SK-N-SH (cell line): ENCODE results near the gene KIF27. TPM values are rescaled to one million over a fixed set of nuclear protein-coding genes. Genes with fewer than 3 reads are reported as not detected.

Experiments used
- CTCF ChIA-PET: fragments of 300-600, 350-600 bp; formaldehyde crosslinking; extraction: SDS; loops from one replicate; lab custom pipeline; 2021; lab: Yijun Ruan, JAX
- POLR2A ChIA-PET: fragments of 350-600 bp; sonication (Branson Sonifier 250); formaldehyde crosslinking; extraction: SDS; loops from one replicate; lab custom pipeline; 2020; ENCODE audit warnings: antibody characterized with exemption, inconsistent platforms; lab: Yijun Ruan, JAX
- DNase-seq: peaks from one replicate; pipeline ENCODE4 v3.0.0; 2012
- H2AFZ ChIP-seq: fragments of 200-600 bp; sonication (generic); 2 replicates; pipeline ENCODE4 v1.8.1; 2016; ENCODE audit warnings: antibody characterized with exemption, mild to moderate bottlenecking, low read depth
- H3F3A ChIP-seq: fragments of 200-600 bp; sonication (generic); replicated peaks from 2 replicates; pipeline ENCODE3; 2016; ENCODE audit warnings: antibody characterized with exemption, mild to moderate bottlenecking; ENCODE audit not compliant: insufficient read depth
- H3K27ac ChIP-seq, 2 experiments: fragments of 200-500 bp in 1 of 2; fragments of 200-600 bp in 1 of 2; sonication (Bioruptor generic) in 1 of 2; sonication (generic), shearing (Covaris generic) in 1 of 2; 2 replicates each; pipeline versions ENCODE4 v1.5.1 to v1.6.1; 2014 to 2016; ENCODE audit warnings: low read depth in 2 of 2, inconsistent platforms in 1 of 2, low read length in 1 of 2, mild to moderate bottlenecking in 1 of 2, mixed read lengths in 1 of 2
- H3K27me3 ChIP-seq: fragments of 200-600 bp; sonication (generic), shearing (Covaris generic); 2 replicates; pipeline ENCODE4 v1.6.1; 2016; ENCODE audit warnings: mixed run types; ENCODE audit not compliant: insufficient read depth
- H3K36me3 ChIP-seq, 2 experiments: fragments of 200-500 bp in 1 of 2; fragments of 200-600 bp in 1 of 2; sonication (Bioruptor generic) in 1 of 2; sonication (generic) in 1 of 2; replicated peaks in 1 of 2; 2 replicates each; pipeline versions ENCODE3 to v1.5.1; 2014 to 2016; ENCODE audit warnings: low read length in 1 of 2, mild to moderate bottlenecking in 1 of 2; ENCODE audit not compliant: insufficient read depth in 2 of 2, control insufficient read depth in 1 of 2
- H3K4me1 ChIP-seq, 2 experiments: fragments of 200-500 bp in 1 of 2; fragments of 200-600 bp in 1 of 2; sonication (Bioruptor generic) in 1 of 2; sonication (generic), shearing (Covaris generic) in 1 of 2; 2 replicates each; pipeline versions ENCODE4 v1.5.1 to v1.6.1; 2014 to 2016; ENCODE audit warnings: low read depth in 1 of 2, low read length in 1 of 2, mixed run types in 1 of 2; ENCODE audit not compliant: insufficient read depth in 2 of 2, control insufficient read depth in 1 of 2
- H3K4me2 ChIP-seq: fragments of 200-600 bp; sonication (generic), shearing (Covaris generic); 2 replicates; pipeline ENCODE4 v1.6.1; 2017; ENCODE audit warnings: mixed run types
- H3K4me3 ChIP-seq, 2 experiments: fragments of 200-500 bp in 1 of 2; fragments of 200-600 bp in 1 of 2; sonication (Bioruptor generic) in 1 of 2; sonication (generic), shearing (Covaris generic) in 1 of 2; 2 replicates each; pipeline versions ENCODE4 v1.5.1 to v1.8.1; 2014 to 2016; ENCODE audit warnings: low read depth in 2 of 2, inconsistent platforms in 1 of 2, low read length in 1 of 2, mild to moderate bottlenecking in 1 of 2, mixed read lengths in 1 of 2, moderate library complexity in 1 of 2
- H3K79me2 ChIP-seq: fragments of 200-600 bp; sonication (generic); 2 replicates; pipeline ENCODE4 v1.8.1; 2017; ENCODE audit warnings: mild to moderate bottlenecking; ENCODE audit not compliant: insufficient read depth
- H3K9ac ChIP-seq: fragments of 200-600 bp; sonication (generic); 2 replicates; pipeline ENCODE4 v1.6.1; 2017; ENCODE audit warnings: mixed run types
- H3K9me2 ChIP-seq: fragments of 200-600 bp; sonication (generic); 2 replicates; pipeline ENCODE4 v1.6.1; 2017; ENCODE audit warnings: mixed run types
- H3K9me3 ChIP-seq: fragments of 200-600 bp; sonication (generic); 2 replicates; pipeline ENCODE4 v1.6.1; 2017; ENCODE audit warnings: mixed run types, mild to moderate bottlenecking, moderate library complexity
- H4K20me1 ChIP-seq: fragments of 200-600 bp; sonication (generic); 2 replicates; pipeline ENCODE4 v1.6.1; 2017; ENCODE audit warnings: mild to moderate bottlenecking, mixed run types; ENCODE audit not compliant: insufficient read depth
- EZH2phosphoT487 ChIP-seq: fragments of 200-600 bp; sonication (generic); IDR thresholded peaks from 2 replicates; pipeline ENCODE4 v1.6.1; 2017; ENCODE audit warnings: low read depth, mixed run types, mild to moderate bottlenecking, antibody characterized with exemption, moderate library complexity, borderline replicate concordance
- FOSL2 ChIP-seq: IDR thresholded peaks from 2 replicates; pipeline ENCODE4 v1.4.0; 2012; ENCODE audit warnings: low read depth, mild to moderate bottlenecking, moderate library complexity, borderline replicate concordance
- FOXJ3 ChIP-seq: sonication (generic); formaldehyde crosslinking; IDR thresholded peaks from 2 replicates; pipeline ENCODE4 v1.5.1; 2020; ENCODE audit warnings: mild to moderate bottlenecking, missing genetic modification reagents
- FOXM1 ChIP-seq: IDR thresholded peaks from 2 replicates; pipeline ENCODE4 v1.4.0; 2012; ENCODE audit warnings: low read depth, mild to moderate bottlenecking
- GABPA ChIP-seq: IDR thresholded peaks from 2 replicates; pipeline ENCODE4 v1.4.0; 2012; ENCODE audit warnings: low read depth, mild to moderate bottlenecking
- GATA2 ChIP-seq: sonication (generic); formaldehyde crosslinking; IDR thresholded peaks from 2 replicates; pipeline ENCODE4 v1.5.0; 2020; ENCODE audit warnings: mild to moderate bottlenecking, missing genetic modification reagents
- MEF2A ChIP-seq: IDR thresholded peaks from 2 replicates; pipeline ENCODE4 v1.4.0; 2012; ENCODE audit warnings: low read depth, borderline replicate concordance
- MXI1 ChIP-seq: IDR thresholded peaks from 2 replicates; pipeline ENCODE4 v1.6.1; 2012; ENCODE audit warnings: mild to moderate bottlenecking, low read depth, low read length, improper control_type of control experiment
- NFIC ChIP-seq: IDR thresholded peaks from 2 replicates; pipeline ENCODE4 v1.4.0; 2012; ENCODE audit warnings: borderline replicate concordance
- POLR2AphosphoS5 ChIP-seq: IDR thresholded peaks from 2 replicates; pipeline ENCODE4 v1.6.1; 2012; ENCODE audit warnings: low read depth, low read length
- RAD21 ChIP-seq: IDR thresholded peaks from 2 replicates; pipeline ENCODE4 v1.6.1; 2012; ENCODE audit warnings: mild to moderate bottlenecking, low read length
- RCOR1 ChIP-seq: fragments of 150-350 bp; IDR thresholded peaks from 2 replicates; pipeline ENCODE4 v1.6.1; 2017; ENCODE audit warnings: antibody characterized with exemption, low read length
- RFX5 ChIP-seq: IDR thresholded peaks from 2 replicates; pipeline ENCODE4 v1.6.1; 2012; ENCODE audit warnings: mild to moderate bottlenecking, improper control_type of control experiment, low read length
- SIN3A ChIP-seq: IDR thresholded peaks from 2 replicates; pipeline ENCODE4 v1.6.1; 2012; ENCODE audit warnings: low read depth, mild to moderate bottlenecking, low read length, moderate library complexity, borderline replicate concordance
- SMC3 ChIP-seq: IDR thresholded peaks from 2 replicates; pipeline ENCODE4 v1.6.1; 2012; ENCODE audit warnings: low read depth, low read length, improper control_type of control experiment
- TCF12 ChIP-seq: IDR thresholded peaks from 2 replicates; pipeline ENCODE4 v1.4.0; 2012
- TEAD4 ChIP-seq: IDR thresholded peaks from 2 replicates; pipeline ENCODE4 v1.4.0; 2012; ENCODE audit warnings: mild to moderate bottlenecking, borderline replicate concordance; ENCODE audit not compliant: insufficient read depth
- WGBS: methylation state at CpG from one replicate; pipeline ENCODE4 v1.1.6; 2017; ENCODE audit warnings: low lambda C conversion rate; 5-methylcytosine and 5-hydroxymethylcytosine counted together
- polyA plus RNA-seq, 3 experiments: library from polyadenylated mRNA; depleted of rRNA; stranded (reverse); fragments of >200 nt; gene quantifications; 2 replicates each; pipeline ENCODE4 v1.2.3, GENCODE V29; 2012
- TF ChIP-seq, protein P1 (sequence below): IDR thresholded peaks from 2 replicates; pipeline ENCODE4 v1.4.0; 2012; ENCODE audit warnings: low read depth
- TF ChIP-seq, protein P2 (sequence below): IDR thresholded peaks from 2 replicates; pipeline ENCODE4 v1.4.0; 2012; ENCODE audit warnings: low read depth, borderline replicate concordance
- TF ChIP-seq, protein P3 (sequence below): fragments of 150-350 bp; IDR thresholded peaks from 2 replicates; pipeline ENCODE4 v1.6.1; 2016; ENCODE audit warnings: mild to moderate bottlenecking, low read depth, low read length
- TF ChIP-seq, protein P4 (sequence below): IDR thresholded peaks from 2 replicates; pipeline ENCODE4; 2012

The KIF27 gene
- polyA plus RNA-seq, 1 of the 3 experiments (the other 2 are of a cell fraction), result 0.81 TPM

DNA sequence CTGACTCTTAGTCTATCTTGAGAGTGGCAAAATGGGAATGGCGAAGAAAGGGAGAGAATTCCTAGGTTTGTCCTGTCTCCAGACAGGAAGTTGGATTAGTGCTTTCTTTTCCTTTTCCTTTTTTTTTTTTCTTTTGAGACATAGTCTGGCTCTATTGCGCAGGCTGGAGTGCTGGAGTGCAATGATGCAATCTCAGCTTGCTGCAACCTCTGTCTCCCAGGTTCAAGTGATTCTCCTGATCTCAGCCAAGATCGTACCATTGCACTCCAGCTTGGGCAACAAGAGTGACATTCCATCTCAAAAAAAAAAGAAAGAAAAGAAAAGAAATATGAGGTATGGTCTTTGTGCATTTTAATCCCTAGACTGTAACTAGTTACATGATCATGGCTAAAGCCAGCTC lies 12.6 kb upstream of the KIF27 start:
- H3K4me3 ChIP-seq, result no peak overlapping the region
- TF ChIP-seq MEF2A, result no peak
- TF ChIP-seq TCF12, result no peak
- TF ChIP-seq GABPA, result no peak
- no peak for TF ChIP-seq TEAD4
- TF ChIP-seq MXI1, result no peak
- no peak for TF ChIP-seq NFIC
- TF ChIP-seq FOXM1, result no peak
- no peak for TF ChIP-seq GATA2 (CRISPR knock-in tag)
- TF ChIP-seq SMC3, result no peak
- TF ChIP-seq, protein P1, sequence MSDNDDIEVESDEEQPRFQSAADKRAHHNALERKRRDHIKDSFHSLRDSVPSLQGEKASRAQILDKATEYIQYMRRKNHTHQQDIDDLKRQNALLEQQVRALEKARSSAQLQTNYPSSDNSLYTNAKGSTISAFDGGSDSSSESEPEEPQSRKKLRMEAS, result no peak
- TF ChIP-seq, protein P2, sequence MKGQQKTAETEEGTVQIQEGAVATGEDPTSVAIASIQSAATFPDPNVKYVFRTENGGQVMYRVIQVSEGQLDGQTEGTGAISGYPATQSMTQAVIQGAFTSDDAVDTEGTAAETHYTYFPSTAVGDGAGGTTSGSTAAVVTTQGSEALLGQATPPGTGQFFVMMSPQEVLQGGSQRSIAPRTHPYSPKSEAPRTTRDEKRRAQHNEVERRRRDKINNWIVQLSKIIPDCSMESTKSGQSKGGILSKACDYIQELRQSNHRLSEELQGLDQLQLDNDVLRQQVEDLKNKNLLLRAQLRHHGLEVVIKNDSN, result no peak
- TF ChIP-seq, protein P3, sequence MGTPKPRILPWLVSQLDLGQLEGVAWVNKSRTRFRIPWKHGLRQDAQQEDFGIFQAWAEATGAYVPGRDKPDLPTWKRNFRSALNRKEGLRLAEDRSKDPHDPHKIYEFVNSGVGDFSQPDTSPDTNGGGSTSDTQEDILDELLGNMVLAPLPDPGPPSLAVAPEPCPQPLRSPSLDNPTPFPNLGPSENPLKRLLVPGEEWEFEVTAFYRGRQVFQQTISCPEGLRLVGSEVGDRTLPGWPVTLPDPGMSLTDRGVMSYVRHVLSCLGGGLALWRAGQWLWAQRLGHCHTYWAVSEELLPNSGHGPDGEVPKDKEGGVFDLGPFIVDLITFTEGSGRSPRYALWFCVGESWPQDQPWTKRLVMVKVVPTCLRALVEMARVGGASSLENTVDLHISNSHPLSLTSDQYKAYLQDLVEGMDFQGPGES, result no peak
- TF ChIP-seq SIN3A, result no peak
- H2AFZ ChIP-seq, result no peak overlapping the region; the same call in 1 of the 2 replicates
- H3K9me3 ChIP-seq, result no peaks in the 10 kb centered on the region
- H3K79me2 ChIP-seq, result no peaks in the 10 kb centered on the region
- 91% methylated on average over 3 of the region's 3 CpGs for WGBS
- ChIA-PET POLR2A (no interaction called here), CTCF (interaction anchor here (1.3 to 6.3 kb wide), 3 partner anchors 8 to 327 kb away, joined by 4 to 69 read pairs (median 11); partner anchors contain the start of gene KIF27)
- H4K20me1 ChIP-seq, result no peaks in the 10 kb centered on the region
- DNase-seq, result no peak
- H3K27me3 ChIP-seq, result no peaks in the 10 kb centered on the region
- no peaks in the 10 kb centered on the region for H3K9me2 ChIP-seq
- no peak overlapping the region for H3K9ac ChIP-seq
- peaks cover 0 to 5% of the 10 kb centered on the region in 2 experiments for H3K36me3 ChIP-seq
- peaks cover 2 to 32% of the 10 kb centered on the region in 2 experiments; a peak in 2 of 4 replicates for H3K4me1 ChIP-seq
- no peak overlapping the region for H3K27ac ChIP-seq
- peaks cover 13% of the 10 kb centered on the region for H3F3A ChIP-seq
- H3K4me2 ChIP-seq, result no peak overlapping the region

DNA sequence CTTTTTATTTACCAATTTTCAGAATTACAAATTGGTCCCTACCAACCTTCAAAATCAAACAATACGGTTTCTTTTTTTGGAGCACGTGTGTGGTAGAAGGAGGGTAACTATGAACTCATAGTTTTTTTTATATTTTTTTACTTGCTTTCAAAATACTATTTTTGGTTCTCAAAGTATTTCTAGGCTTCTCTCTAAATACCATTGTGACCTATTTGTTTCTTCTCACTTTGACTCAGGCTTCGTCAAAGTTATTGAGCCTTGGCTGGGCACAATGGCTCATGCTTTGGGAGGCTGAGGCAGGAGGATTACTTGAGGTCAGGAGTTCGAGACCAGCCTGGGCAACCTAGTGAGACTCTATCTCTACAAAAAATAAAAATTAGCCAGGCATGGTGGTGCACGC lies 11.6 kb upstream of the KIF27 start:
- Histone ChIP-seq H3K4me2 (no peak overlapping the region), H3K4me1 (peaks cover 2 to 32% of the 10 kb centered on the region in 2 experiments; a peak in 2 of 4 replicates), H3K9me2 (no peaks in the 10 kb centered on the region), H3K4me3 (no peak overlapping the region), H3K27ac (no peak overlapping the region), H3K9ac (no peak overlapping the region), H2AFZ (no peak overlapping the region), H4K20me1 (no peaks in the 10 kb centered on the region), H3F3A (peaks cover 13% of the 10 kb centered on the region), H3K27me3 (no peaks in the 10 kb centered on the region), H3K36me3 (no peaks in the 10 kb centered on the region), H3K79me2 (no peaks in the 10 kb centered on the region), H3K9me3 (no peaks in the 10 kb centered on the region)
- CTCF ChIA-PET, result interaction anchor here (0.7 to 6.3 kb wide), 6 partner anchors 9 to 382 kb away, joined by 3 to 69 read pairs (median 4); partner anchors contain the start of gene KIF27
- POLR2A ChIA-PET, result interaction anchor here (0.6 kb wide), 1 partner anchor 23 kb away, joined by 3 read pairs; no protein-coding TSS in a partner anchor
- TF ChIP-seq EZH2phosphoT487, result no peak
- TF ChIP-seq, protein P2, result no peak
- no peak for TF ChIP-seq FOXJ3 (CRISPR knock-in tag)
- TF ChIP-seq, protein P4, sequence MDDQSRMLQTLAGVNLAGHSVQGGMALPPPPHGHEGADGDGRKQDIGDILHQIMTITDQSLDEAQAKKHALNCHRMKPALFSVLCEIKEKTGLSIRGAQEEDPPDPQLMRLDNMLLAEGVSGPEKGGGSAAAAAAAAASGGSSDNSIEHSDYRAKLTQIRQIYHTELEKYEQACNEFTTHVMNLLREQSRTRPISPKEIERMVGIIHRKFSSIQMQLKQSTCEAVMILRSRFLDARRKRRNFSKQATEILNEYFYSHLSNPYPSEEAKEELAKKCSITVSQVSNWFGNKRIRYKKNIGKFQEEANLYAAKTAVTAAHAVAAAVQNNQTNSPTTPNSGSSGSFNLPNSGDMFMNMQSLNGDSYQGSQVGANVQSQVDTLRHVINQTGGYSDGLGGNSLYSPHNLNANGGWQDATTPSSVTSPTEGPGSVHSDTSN, result no peak
- no peak for TF ChIP-seq POLR2AphosphoS5
- TF ChIP-seq RAD21, result no peak
- no peak for TF ChIP-seq TEAD4
- no peak for TF ChIP-seq FOSL2
- TF ChIP-seq RCOR1, result no peak
- no peak for TF ChIP-seq RFX5
- DNase-seq, result no peak
- 89% methylated on average over 5 of the region's 5 CpGs for WGBS
